ENCODE data around the gene MEGF10. TPM values are rescaled to one million over a fixed set of nuclear protein-coding genes. Genes with fewer than 3 reads are reported as not detected.
A peak's percentile ranks its signal among the peaks of the same experiment; 100 is the strongest.

The MEGF10 gene
- total and polyA plus RNA-seq, 10 of the 15 experiments (the other 5 are each of a cell fraction or from before 2014, with no cell fraction given): 0.03 to 0.21 (median 0.05) TPM; not detected in 5

DNA sequence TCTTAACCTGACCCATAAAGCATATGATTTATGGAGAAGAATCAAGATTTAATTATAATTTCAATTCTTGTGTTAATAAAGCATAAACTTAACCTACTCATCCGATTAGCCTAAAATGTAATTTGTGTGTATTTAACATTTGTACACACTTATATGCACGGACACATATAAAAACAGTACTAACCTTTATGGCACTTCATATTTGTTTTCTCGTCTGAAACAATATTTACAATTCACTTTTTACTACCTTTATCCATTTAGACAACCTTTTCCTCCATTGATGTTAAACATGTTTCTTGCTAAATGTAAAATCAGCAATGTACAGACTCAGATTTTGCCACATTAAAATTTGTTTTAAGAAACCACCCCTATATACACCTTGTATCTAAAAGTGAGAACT is 22.8 kb downstream of the MEGF10 start (continued):
- TF ChIP-seq, protein P1, sequence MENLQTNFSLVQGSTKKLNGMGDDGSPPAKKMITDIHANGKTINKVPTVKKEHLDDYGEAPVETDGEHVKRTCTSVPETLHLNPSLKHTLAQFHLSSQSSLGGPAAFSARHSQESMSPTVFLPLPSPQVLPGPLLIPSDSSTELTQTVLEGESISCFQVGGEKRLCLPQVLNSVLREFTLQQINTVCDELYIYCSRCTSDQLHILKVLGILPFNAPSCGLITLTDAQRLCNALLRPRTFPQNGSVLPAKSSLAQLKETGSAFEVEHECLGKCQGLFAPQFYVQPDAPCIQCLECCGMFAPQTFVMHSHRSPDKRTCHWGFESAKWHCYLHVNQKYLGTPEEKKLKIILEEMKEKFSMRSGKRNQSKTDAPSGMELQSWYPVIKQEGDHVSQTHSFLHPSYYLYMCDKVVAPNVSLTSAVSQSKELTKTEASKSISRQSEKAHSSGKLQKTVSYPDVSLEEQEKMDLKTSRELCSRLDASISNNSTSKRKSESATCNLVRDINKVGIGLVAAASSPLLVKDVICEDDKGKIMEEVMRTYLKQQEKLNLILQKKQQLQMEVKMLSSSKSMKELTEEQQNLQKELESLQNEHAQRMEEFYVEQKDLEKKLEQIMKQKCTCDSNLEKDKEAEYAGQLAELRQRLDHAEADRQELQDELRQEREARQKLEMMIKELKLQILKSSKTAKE (IDR thresholded peaks at IDR 0.05; ENCODE audit: low read depth, poor library complexity, severe bottlenecking): no peak
- TF ChIP-seq ZBED1 (IDR thresholded peaks at IDR 0.05; ENCODE audit: borderline replicate concordance): no peak
- no peak for TF ChIP-seq SPI1 (IDR thresholded peaks at IDR 0.05; ENCODE audit: borderline replicate concordance, insufficient read depth, low read depth, low read length)
- TF ChIP-seq POLR2A (IDR thresholded peaks at IDR 0.05; ENCODE audit: low read depth, low read length): no peak
- no peak for TF ChIP-seq MYB (IDR thresholded peaks at IDR 0.05; ENCODE audit: borderline replicate concordance, low read depth, low read length)

DNA sequence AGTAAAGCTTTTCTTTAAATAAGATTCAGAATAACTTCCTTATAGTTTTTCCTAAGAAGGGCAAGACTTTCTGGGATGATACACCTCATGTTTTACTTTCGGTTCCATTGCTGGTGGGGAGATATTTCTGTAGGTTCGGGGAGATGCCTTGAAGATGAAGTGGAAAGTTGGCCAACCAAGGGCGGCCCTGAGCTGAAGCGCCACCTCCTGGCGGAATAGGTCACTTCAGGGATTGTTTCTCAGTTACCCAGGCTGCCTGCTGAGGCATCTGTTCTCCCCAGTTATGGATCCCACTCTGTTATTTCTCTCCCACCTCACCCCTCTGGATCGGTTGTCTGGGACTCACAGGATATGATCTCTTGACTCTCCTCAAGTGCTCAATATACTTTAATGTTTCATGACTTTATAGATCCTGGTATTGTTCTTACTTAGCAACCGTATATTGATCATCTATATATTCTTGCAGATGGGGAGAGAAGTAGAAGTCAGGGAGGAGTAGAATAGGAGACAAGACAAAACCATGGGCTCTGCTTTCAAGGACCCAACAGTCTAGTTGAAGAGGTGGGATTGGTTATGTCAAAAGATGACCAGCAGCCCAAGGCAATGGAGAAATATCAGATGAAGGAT is 23.4 kb downstream of the MEGF10 start:
- Histone ChIP-seq H3K9ac (ENCODE audit: control insufficient read depth, insufficient read depth, low read length) (no peak overlapping the region), H3K27me3 (replicated peaks in 1 of 2; ENCODE audit: control insufficient read depth in 2 of 2, insufficient read depth in 2 of 2, low read length in 1 of 2) (no peaks in the 10 kb centered on the region; a peak in 1 of 4 replicates), H3K79me2 (ENCODE audit: control insufficient read depth, insufficient read depth, low read length) (no peaks in the 10 kb centered on the region), H4K20me1 (ENCODE audit: control insufficient read depth, insufficient read depth) (no peaks in the 10 kb centered on the region), H3K9me3 (replicated peaks; ENCODE audit: control insufficient read depth, insufficient read depth, low read length) (no peaks in the 10 kb centered on the region), H3K4me3 (no peak overlapping the region), H2AFZ (ENCODE audit: control insufficient read depth, low read depth, low read length) (no peak overlapping the region; the same call in 1 of the 2 replicates), H3K4me2 (ENCODE audit: control insufficient read depth, insufficient read depth) (no peak overlapping the region), H3K36me3 (ENCODE audit: control insufficient read depth in 2 of 2, insufficient read depth in 2 of 2, low read length in 1 of 2) (no peaks in the 10 kb centered on the region), H3K4me1 (ENCODE audit: control insufficient read depth, insufficient read depth, low read length) (no peaks in the 10 kb centered on the region), H3K27ac (ENCODE audit: control insufficient read depth, insufficient read depth) (no peak overlapping the region)
- WGBS (ENCODE audit: insufficient coverage, insufficient replicate concordance, low lambda C conversion rate, missing lambda C conversion rate): 14% methylated on average over 7 of the region's 7 CpGs
- in situ Hi-C loops (cut with MboI): loop anchor here (5.0 to 10.0 kb wide), 2 partner anchors 459 to 657 kb away; no protein-coding TSS in a partner anchor
- ChIA-PET POLR2A (no interaction called here), SMC1A (ENCODE audit: uncharacterized antibody, unreplicated experiment) (interaction anchor here (1.0 to 2.2 kb wide), 5 partner anchors 9 to 655 kb away, joined by 3 to 12 read pairs (median 4); no protein-coding TSS in a partner anchor), RAD21 (ENCODE audit: unreplicated experiment) (interaction anchor here (2.2 kb wide), 1 partner anchor 476 kb away, joined by 5 read pairs; no protein-coding TSS in a partner anchor), CTCF (interaction anchor here (0.7 to 2.5 kb wide), 26 partner anchors 9 to 667 kb away, joined by 3 to 11 read pairs (median 3); no protein-coding TSS in a partner anchor)
- intact Hi-C loops (cut with micrococcal nuclease; ENCODE audit: unreplicated experiment): loop anchor here (1.0 to 5.0 kb wide), 2 partner anchors 467 to 658 kb away; no protein-coding TSS in a partner anchor
- DNase-seq (ENCODE audit: low read depth, low spot score) (no peak), ATAC-seq (peak; percentile 97), FAIRE-seq (peak; percentile 78)
- BruUV-seq (replicated peaks): no TSS peak
- no peak for TF ChIP-seq POU2F2 (IDR thresholded peaks at IDR 0.05; ENCODE audit: borderline replicate concordance, low read depth, low read length)
- TF ChIP-seq SMAD5 (IDR thresholded peaks at IDR 0.05; ENCODE audit: low read depth): no peak
- TF ChIP-seq, protein P2, sequence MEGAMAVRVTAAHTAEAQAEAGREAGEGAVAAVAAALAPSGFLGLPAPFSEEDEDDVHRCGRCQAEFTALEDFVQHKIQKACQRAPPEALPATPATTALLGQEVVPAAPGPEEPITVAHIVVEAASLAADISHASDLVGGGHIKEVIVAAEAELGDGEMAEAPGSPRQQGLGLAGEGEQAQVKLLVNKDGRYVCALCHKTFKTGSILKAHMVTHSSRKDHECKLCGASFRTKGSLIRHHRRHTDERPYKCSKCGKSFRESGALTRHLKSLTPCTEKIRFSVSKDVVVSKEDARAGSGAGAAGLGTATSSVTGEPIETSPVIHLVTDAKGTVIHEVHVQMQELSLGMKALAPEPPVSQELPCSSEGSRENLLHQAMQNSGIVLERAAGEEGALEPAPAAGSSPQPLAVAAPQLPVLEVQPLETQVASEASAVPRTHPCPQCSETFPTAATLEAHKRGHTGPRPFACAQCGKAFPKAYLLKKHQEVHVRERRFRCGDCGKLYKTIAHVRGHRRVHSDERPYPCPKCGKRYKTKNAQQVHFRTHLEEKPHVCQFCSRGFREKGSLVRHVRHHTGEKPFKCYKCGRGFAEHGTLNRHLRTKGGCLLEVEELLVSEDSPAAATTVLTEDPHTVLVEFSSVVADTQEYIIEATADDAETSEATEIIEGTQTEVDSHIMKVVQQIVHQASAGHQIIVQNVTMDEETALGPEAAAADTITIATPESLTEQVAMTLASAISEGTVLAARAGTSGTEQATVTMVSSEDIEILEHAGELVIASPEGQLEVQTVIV (IDR thresholded peaks at IDR 0.05; ENCODE audit: borderline replicate concordance, partially characterized antibody): no peak
- no peak for TF ChIP-seq TBL1XR1 (IDR thresholded peaks at IDR 0.05; ENCODE audit: low read depth, low read length)
- no peak for TF ChIP-seq NR2C1 (IDR thresholded peaks at IDR 0.05)
- no peak for TF ChIP-seq BCL11A (IDR thresholded peaks at IDR 0.05; ENCODE audit: low read depth, low read length)
- TF ChIP-seq RAD21 (IDR thresholded peaks at IDR 0.05; ENCODE audit: insufficient read depth, low read depth, low read length): peak; percentile 80
- TF ChIP-seq, protein P3, sequence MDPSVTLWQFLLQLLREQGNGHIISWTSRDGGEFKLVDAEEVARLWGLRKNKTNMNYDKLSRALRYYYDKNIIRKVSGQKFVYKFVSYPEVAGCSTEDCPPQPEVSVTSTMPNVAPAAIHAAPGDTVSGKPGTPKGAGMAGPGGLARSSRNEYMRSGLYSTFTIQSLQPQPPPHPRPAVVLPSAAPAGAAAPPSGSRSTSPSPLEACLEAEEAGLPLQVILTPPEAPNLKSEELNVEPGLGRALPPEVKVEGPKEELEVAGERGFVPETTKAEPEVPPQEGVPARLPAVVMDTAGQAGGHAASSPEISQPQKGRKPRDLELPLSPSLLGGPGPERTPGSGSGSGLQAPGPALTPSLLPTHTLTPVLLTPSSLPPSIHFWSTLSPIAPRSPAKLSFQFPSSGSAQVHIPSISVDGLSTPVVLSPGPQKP (IDR thresholded peaks at IDR 0.05; ENCODE audit: low read depth, low read length): no peak
- TF ChIP-seq, protein P4, sequence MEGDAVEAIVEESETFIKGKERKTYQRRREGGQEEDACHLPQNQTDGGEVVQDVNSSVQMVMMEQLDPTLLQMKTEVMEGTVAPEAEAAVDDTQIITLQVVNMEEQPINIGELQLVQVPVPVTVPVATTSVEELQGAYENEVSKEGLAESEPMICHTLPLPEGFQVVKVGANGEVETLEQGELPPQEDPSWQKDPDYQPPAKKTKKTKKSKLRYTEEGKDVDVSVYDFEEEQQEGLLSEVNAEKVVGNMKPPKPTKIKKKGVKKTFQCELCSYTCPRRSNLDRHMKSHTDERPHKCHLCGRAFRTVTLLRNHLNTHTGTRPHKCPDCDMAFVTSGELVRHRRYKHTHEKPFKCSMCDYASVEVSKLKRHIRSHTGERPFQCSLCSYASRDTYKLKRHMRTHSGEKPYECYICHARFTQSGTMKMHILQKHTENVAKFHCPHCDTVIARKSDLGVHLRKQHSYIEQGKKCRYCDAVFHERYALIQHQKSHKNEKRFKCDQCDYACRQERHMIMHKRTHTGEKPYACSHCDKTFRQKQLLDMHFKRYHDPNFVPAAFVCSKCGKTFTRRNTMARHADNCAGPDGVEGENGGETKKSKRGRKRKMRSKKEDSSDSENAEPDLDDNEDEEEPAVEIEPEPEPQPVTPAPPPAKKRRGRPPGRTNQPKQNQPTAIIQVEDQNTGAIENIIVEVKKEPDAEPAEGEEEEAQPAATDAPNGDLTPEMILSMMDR (IDR thresholded peaks at IDR 0.05 in 2 of 3, conservative IDR thresholded peaks at IDR 0.05 in 1 of 3; ENCODE audit: control insufficient read depth in 2 of 3, extremely low read depth in 1 of 3, insufficient read depth in 1 of 3, low read depth in 3 of 3, low read length in 3 of 3): peak; percentile 80 to 86 (median 83)
- TF ChIP-seq IRF4 (IDR thresholded peaks at IDR 0.05; ENCODE audit: low read depth, low read length): no peak
